HepG2 (cell line): Measurements from ENCODE around the gene CES3. TPM values are rescaled to one million over a fixed set of nuclear protein-coding genes. Genes with fewer than 3 reads are reported as not detected.
A peak's percentile ranks its signal among the peaks of the same experiment; 100 is the strongest.
"Not testable (repeated sequence)": the region's sequence is repeated elsewhere in the genome, so short reads cannot be mapped to it uniquely, and the experiment has no call there.

ENCODE experiments used
- ATAC-seq: fragments of 200-7000 bp; cut with Tn5 transposase; 3 replicates; pipeline ENCODE4 v1.9.1; 2020; ENCODE audit warnings: mild to moderate bottlenecking, moderate library complexity
- BruUV-seq: library from RNA; stranded (reverse); fragments of 400-500 nt; replicated peaks from 2 replicates; lab custom pipeline; 2021; lab: Mats Ljungman, UMichigan
- CTCF ChIA-PET: fragments of 300-600 bp; formaldehyde crosslinking; extraction: SDS; loops from one replicate; lab custom pipeline; 2021; ENCODE audit warnings: low total read pairs, inconsistent platforms, low intra/inter-chr PET ratio; lab: Yijun Ruan, JAX
- POLR2A ChIA-PET: fragments of 350-600 bp; sonication (Branson Sonifier 250); formaldehyde crosslinking; loops from one replicate; lab custom pipeline; 2020; ENCODE audit warnings: antibody characterized with exemption, inconsistent platforms; lab: Yijun Ruan, JAX
- DNase-seq: peaks from one replicate; pipeline ENCODE4 v3.0.0-alpha.2; 2015; ENCODE audit warnings: low spot score
- FAIRE-seq: peaks from 3 replicates; lab custom pipeline; 2011; peaks lifted over from hg19 to GRCh38; lab: Jason Lieb, UNC
- H2AFZ ChIP-seq: one replicate; pipeline ENCODE4 v1.6.1; 2011; ENCODE audit warnings: low read length, inconsistent platforms
- H3K27ac ChIP-seq: fragments of 300-600 bp; 3 replicates; pipeline ENCODE4 v1.8.0; 2011; ENCODE audit warnings: mixed run types, mild to moderate bottlenecking, mixed read lengths, low read length, inconsistent platforms; ENCODE audit not compliant: insufficient read depth; ENCODE audit errors: extremely low read length
- H3K27me3 ChIP-seq, 2 experiments: fragments of 200-600 bp in 1 of 2; 2 replicates in 1 of 2; 3 replicates in 1 of 2; pipeline versions ENCODE4 v1.6.0 to v1.8.0; 2011; ENCODE audit warnings: low read length in 2 of 2, mild to moderate bottlenecking in 2 of 2, moderate library complexity in 2 of 2, inconsistent platforms in 1 of 2; ENCODE audit not compliant: insufficient read depth in 2 of 2, control insufficient read depth in 1 of 2
- H3K36me3 ChIP-seq, 2 experiments: fragments of 200-600 bp in 1 of 2; replicated peaks in 1 of 2; 2 replicates in 1 of 2; 3 replicates in 1 of 2; pipeline versions ENCODE4 v1.5.1 to v1.8.0; 2011; ENCODE audit warnings: low read length in 2 of 2, inconsistent platforms in 1 of 2; ENCODE audit not compliant: insufficient read depth in 2 of 2, control insufficient read depth in 1 of 2
- H3K4me1 ChIP-seq: 2 replicates; pipeline ENCODE4 v1.5.1; 2012; ENCODE audit warnings: low read length, inconsistent platforms; ENCODE audit not compliant: insufficient read depth
- H3K4me2 ChIP-seq: 2 replicates; pipeline ENCODE4 v1.6.0; 2011; ENCODE audit warnings: low read depth, low read length, inconsistent platforms
- H3K4me3 ChIP-seq, 3 experiments: fragments of 200-600 bp in 1 of 3; sonication (generic), shearing (Covaris generic) in 1 of 3; replicated peaks in 1 of 3; 2 replicates each; pipeline ENCODE4 v1.5.1; 2011 to 2016; ENCODE audit warnings: low read length in 3 of 3, inconsistent platforms in 2 of 3, low read depth in 2 of 3, mild to moderate bottlenecking in 2 of 3, control low read depth in 1 of 3, mixed read lengths in 1 of 3; ENCODE audit not compliant: insufficient read depth in 1 of 3
- H3K79me2 ChIP-seq: one replicate; pipeline ENCODE4 v1.6.1; 2011; ENCODE audit warnings: low read length, inconsistent platforms; ENCODE audit not compliant: insufficient read depth
- H3K9ac ChIP-seq: 2 replicates; pipeline ENCODE4 v1.6.0; 2011; ENCODE audit warnings: mild to moderate bottlenecking, low read depth, low read length, inconsistent platforms; ENCODE audit not compliant: insufficient read depth
- H3K9me3 ChIP-seq: 2 replicates; pipeline ENCODE4 v1.5.1; 2012; ENCODE audit warnings: mild to moderate bottlenecking, low read length
- H4K20me1 ChIP-seq: 2 replicates; pipeline ENCODE4 v1.6.0; 2011; ENCODE audit warnings: inconsistent platforms, mild to moderate bottlenecking, low read length, moderate library complexity; ENCODE audit not compliant: insufficient read depth
- ARNTL ChIP-seq: sonication (generic); formaldehyde crosslinking; IDR thresholded peaks from 2 replicates; pipeline ENCODE4 v1.4.0; 2020; ENCODE audit warnings: mild to moderate bottlenecking, missing genetic modification reagents
- CREB1 ChIP-seq, 2 experiments: fragments of 450-650 bp in 1 of 2; IDR thresholded peaks; 2 replicates each; pipeline ENCODE4 v1.6.1; 2016 to 2017; ENCODE audit warnings: control low read depth in 1 of 2, mild to moderate bottlenecking in 1 of 2, missing compliant biosample characterization in 1 of 2, missing genetic modification characterization in 1 of 2
- DRAP1 ChIP-seq: IDR thresholded peaks from 2 replicates; pipeline ENCODE4 v1.6.1; 2016; ENCODE audit warnings: missing genetic modification reagents, missing compliant biosample characterization
- FOXP4 ChIP-seq: sonication (generic); formaldehyde crosslinking; IDR thresholded peaks from 2 replicates; pipeline ENCODE4 v1.4.0; 2020; ENCODE audit warnings: missing genetic modification reagents
- GFI1 ChIP-seq: sonication (generic); formaldehyde crosslinking; IDR thresholded peaks from 2 replicates; pipeline ENCODE4 v1.5.0; 2020; ENCODE audit warnings: missing genetic modification reagents, mild to moderate bottlenecking, borderline replicate concordance
- HBP1 ChIP-seq: IDR thresholded peaks from 2 replicates; pipeline ENCODE4 v1.6.1; 2016; ENCODE audit warnings: low read depth, control low read depth
- HDAC1 ChIP-seq: sonication (generic); formaldehyde crosslinking; IDR thresholded peaks from 2 replicates; pipeline ENCODE4 v1.5.1; 2020; ENCODE audit warnings: mild to moderate bottlenecking, missing genetic modification reagents
- LCORL ChIP-seq, 2 experiments: fragments of 450-650 bp in 1 of 2; sonication (generic) in 1 of 2; formaldehyde crosslinking in 1 of 2; IDR thresholded peaks; 2 replicates each; pipeline versions ENCODE4 v1.5.0 to v1.6.1; 2017 to 2020; ENCODE audit warnings: antibody characterized with exemption in 1 of 2, missing genetic modification reagents in 1 of 2
- RARA ChIP-seq: IDR thresholded peaks from 2 replicates; pipeline ENCODE4 v1.6.1; 2016; ENCODE audit warnings: missing genetic modification reagents, missing compliant biosample characterization
- SAP130 ChIP-seq: IDR thresholded peaks from 2 replicates; pipeline ENCODE4 v1.6.1; 2016; ENCODE audit warnings: low read depth
- SMYD3 ChIP-seq: sonication (generic); formaldehyde crosslinking; IDR thresholded peaks from 2 replicates; pipeline ENCODE4 v1.8.1; 2023; ENCODE audit warnings: mild to moderate bottlenecking, missing genetic modification reagents
- SOX5 ChIP-seq: IDR thresholded peaks from 2 replicates; pipeline ENCODE4 v1.6.1; 2016; ENCODE audit warnings: borderline replicate concordance
- ZFY ChIP-seq: sonication (generic); formaldehyde crosslinking; IDR thresholded peaks from 2 replicates; pipeline ENCODE4 v1.4.0; 2020; ENCODE audit warnings: missing genetic modification reagents
- ZNF605 ChIP-seq: sonication (generic); formaldehyde crosslinking; IDR thresholded peaks from 2 replicates; pipeline ENCODE4 v1.8.0; 2022; ENCODE audit warnings: mild to moderate bottlenecking, missing genetic modification reagents
- WGBS: methylation state at CpG from one replicate; pipeline ENCODE4 v1.1.6; 2017; ENCODE audit warnings: low lambda C conversion rate; 5-methylcytosine and 5-hydroxymethylcytosine counted together
- in situ Hi-C: cut with HindIII; loops from 2 replicates; pipeline ENCODE4 v1.10.0; 2017; ENCODE audit warnings: low pct_unique_long_range_greater_than_20kb; ENCODE audit not compliant: extremely low pct_ligation_motif_present
- intact Hi-C: fragments of 100-400 bp; cut with micrococcal nuclease; formaldehyde crosslinking; loops from one replicate; pipeline ENCODE4 v1.10.0; 2022; ENCODE audit not compliant: unreplicated experiment
- polyA plus RNA-seq, 8 experiments: library from polyadenylated mRNA; depleted of rRNA in 3 of 8; stranded (reverse) in 7 of 8; unstranded in 1 of 8; fragments of >200 nt; fragmentation: Illumina TruSeq in 4 of 8; extraction: Trizol in 4 of 8; gene quantifications; 2 replicates each; pipeline versions ENCODE4 v1.2.1 to v1.2.3, GENCODE V29; 2011 to 2016; ENCODE audit warnings: low read depth in 4 of 8, missing spikeins in 1 of 8, mixed read lengths in 1 of 8; ENCODE audit not compliant: insufficient read depth in 1 of 8
- total RNA-seq, 5 experiments: library from RNA; depleted of rRNA; stranded (reverse); fragments of >200 nt; fragmentation: Illumina TruSeq; extraction: Trizol; gene quantifications; 2 replicates each; pipeline ENCODE4 v1.2.3, GENCODE V29; 2016; ENCODE audit warnings: low read depth in 1 of 5

The CES3 gene
- total and polyA plus RNA-seq, 2 of the 13 experiments (the other 11 are each of a cell fraction or from before 2014, with no cell fraction given) = 6.6 to 17.4 TPM

- TF ChIP-seq DRAP1 (CRISPR knock-in tag) (0 out of 2 replicates have a peak, but pooled peaks have one; percentile 30), SMYD3 (CRISPR knock-in tag) (0 out of 2 replicates have a peak, but pooled peaks have one; percentile 48), ZNF605 (CRISPR knock-in tag) (peak; percentile 34; the same call in 1 of the 2 replicates), HDAC1 (CRISPR knock-in tag) (peak; percentile 29; the same call in 1 of the 2 replicates), ARNTL (CRISPR knock-in tag) (peak; percentile 15; the same call in 1 of the 2 replicates), RARA (CRISPR knock-in tag) (peak; percentile 38; the same call in 1 of the 2 replicates), HBP1 (CRISPR knock-in tag) (0 out of 2 replicates have a peak, but pooled peaks have one; percentile 53), ZFY (CRISPR knock-in tag) (peak; percentile 31; the same call in 1 of the 2 replicates)
Observed at GRCh38 chr16:66955363-66956153, 5.5 kb upstream of the CES3 start (continued).

- H3K4me3 ChIP-seq; FAIRE-seq; H2AFZ ChIP-seq; H4K20me1 ChIP-seq; H3K27me3 ChIP-seq; H3K9me3 ChIP-seq; DNase-seq; H3K9ac ChIP-seq; ATAC-seq; H3K36me3 ChIP-seq; H3K79me2 ChIP-seq; H3K27ac ChIP-seq; in situ Hi-C loops; BruUV-seq; TF ChIP-seq LCORL, CREB1 (IDR thresholded peaks at IDR 0.05): not testable (repeated sequence)
- WGBS = 0% methylated on average over 1 of the region's 1 CpG
- intact Hi-C loops = loop anchor here (5.0 to 10.0 kb wide), 2 partner anchors 59 to 201 kb away; partner anchors contain the start of genes FBXL8 and TRADD
- Histone ChIP-seq H3K4me2 (peak overlapping the region; percentile 74), H3K4me1 (peaks cover 77% of the 10 kb centered on the region)
- ChIA-PET POLR2A (interaction anchor here (1.3 kb wide), 1 partner anchor 10 kb away, joined by 3 read pairs; no protein-coding TSS in a partner anchor), CTCF (interaction anchor here (1.6 kb wide), 1 partner anchor 229 kb away, joined by 3 read pairs; no protein-coding TSS in a partner anchor)
- TF ChIP-seq GFI1 (CRISPR knock-in tag) (0 out of 2 replicates have a peak, but pooled peaks have one; percentile 3), LCORL (CRISPR knock-in tag; IDR thresholded peaks at IDR 0.05) (0 out of 2 replicates have a peak, but pooled peaks have one; percentile 32), FOXP4 (CRISPR knock-in tag) (peak; percentile 43; the same call in 1 of the 2 replicates), HDAC1 (CRISPR knock-in tag) (0 out of 2 replicates have a peak, but pooled peaks have one; percentile 7), CREB1 (CRISPR knock-in tag; IDR thresholded peaks at IDR 0.05) (0 out of 2 replicates have a peak, but pooled peaks have one; percentile 18), SOX5 (peak; percentile 33; the same call in 1 of the 2 replicates), SAP130 (CRISPR knock-in tag) (peak; percentile 21; the same call in 1 of the 2 replicates)
Observed at GRCh38 chr16:66956154-66956457, 5.0 kb upstream of the CES3 start.
